Measurements from ENCODE around the gene AGO4. TPM values are rescaled to one million over a fixed set of nuclear protein-coding genes. Genes with fewer than 3 reads are reported as not detected.
"Not testable (repeated sequence)": the region's sequence is repeated elsewhere in the genome, so short reads cannot be mapped to it uniquely, and the experiment has no call there.

AGO4 gene
- total RNA-seq, 1 experiment from 2014 or later: 1.4 TPM

GRCh38 chr1:35884934-35885333, 77.1 kb downstream of the AGO4 start:
- no peak for DNase-seq (ENCODE audit: low read depth)
- in situ Hi-C loops (cut with HindIII; ENCODE audit: low pct_unique_long_range_greater_than_20kb, low sequenced_read_pairs): no loop called here

DNA sequence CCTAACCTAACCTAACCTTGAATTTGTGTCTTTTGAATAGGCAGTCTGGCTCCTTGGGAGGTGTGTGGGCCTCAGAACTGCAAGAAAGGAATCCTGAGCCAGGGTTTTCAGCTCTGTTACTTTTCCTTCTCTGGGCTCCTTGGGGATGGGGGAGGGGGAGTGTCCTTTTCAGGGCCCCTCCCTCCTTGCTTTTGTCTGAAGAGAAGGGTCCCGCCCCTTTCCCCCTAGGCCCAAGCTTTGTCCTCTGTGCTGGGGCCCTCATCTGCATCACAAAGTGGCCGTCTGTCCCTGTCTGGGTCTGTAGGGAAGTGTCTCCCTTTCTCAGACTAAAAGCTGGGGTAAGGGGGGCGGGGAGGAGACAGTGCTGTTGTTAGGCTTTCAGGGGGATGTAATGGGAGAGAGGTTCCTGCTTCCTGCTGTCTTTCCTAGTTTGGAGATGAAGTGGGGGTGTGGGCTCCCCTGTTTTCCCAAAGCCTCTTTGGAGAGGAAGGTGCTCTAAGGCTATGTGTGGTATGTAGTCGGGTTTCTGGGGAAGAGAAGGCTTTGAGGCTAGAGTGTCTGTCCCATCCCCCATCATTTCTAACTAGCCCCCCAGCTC, 78.2 kb downstream of the AGO4 start:
- in situ Hi-C loops (cut with HindIII; ENCODE audit: low pct_unique_long_range_greater_than_20kb, low sequenced_read_pairs): no loop called here
- no peak for DNase-seq (ENCODE audit: low read depth)

GRCh38 chr1:35886577-35887431, 79.0 kb downstream of the AGO4 start:
- no peak for DNase-seq (ENCODE audit: low read depth)
- in situ Hi-C loops (cut with HindIII; ENCODE audit: low pct_unique_long_range_greater_than_20kb, low sequenced_read_pairs): no loop called here

GRCh38 chr1:35887508-35887907, 79.7 kb downstream of the AGO4 start:
- DNase-seq (ENCODE audit: low read depth): no peak
- in situ Hi-C loops (cut with HindIII; ENCODE audit: low pct_unique_long_range_greater_than_20kb, low sequenced_read_pairs): no loop called here

DNA sequence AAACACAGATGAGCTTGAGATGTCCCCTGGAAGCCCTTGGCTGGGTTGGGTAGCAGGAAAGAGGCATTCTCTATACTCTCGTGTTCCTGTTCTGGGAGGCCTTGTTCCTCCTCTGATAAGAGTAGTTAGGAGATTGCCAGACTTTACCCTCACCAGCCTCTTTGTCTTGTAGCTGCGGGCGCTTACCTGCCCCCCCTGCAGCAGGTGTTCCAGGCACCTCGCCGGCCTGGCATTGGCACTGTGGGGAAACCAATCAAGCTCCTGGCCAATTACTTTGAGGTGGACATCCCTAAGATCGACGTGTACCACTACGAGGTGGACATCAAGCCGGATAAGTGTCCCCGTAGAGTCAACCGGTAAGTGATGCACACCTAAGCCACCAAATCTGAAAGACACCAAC, 80.4 kb downstream of the AGO4 start:
- in situ Hi-C loops (cut with HindIII; ENCODE audit: low pct_unique_long_range_greater_than_20kb, low sequenced_read_pairs): no loop called here
- no peak for DNase-seq (ENCODE audit: low read depth)

DNA sequence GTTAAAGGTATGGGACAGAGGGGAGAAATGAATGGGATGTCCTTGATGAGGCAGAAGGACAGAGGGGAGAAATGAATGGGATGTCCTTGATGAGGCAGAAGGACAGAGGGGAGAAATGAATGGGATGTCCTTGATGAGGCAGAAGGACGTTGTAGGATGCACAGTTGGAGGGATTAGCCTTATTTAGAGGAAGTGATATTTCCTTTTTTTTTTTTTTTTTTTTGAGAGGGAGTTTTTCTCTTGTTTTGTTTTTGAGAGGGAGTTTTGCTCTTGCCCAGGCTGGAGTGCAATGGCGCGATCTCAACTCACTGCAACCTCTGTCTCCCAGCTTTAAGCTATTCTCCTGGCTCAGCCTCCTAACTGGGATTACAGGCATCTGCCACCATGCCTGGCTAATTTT, 81.2 kb downstream of the AGO4 start:
- DNase-seq (ENCODE audit: low read depth); in situ Hi-C loops (cut with HindIII; ENCODE audit: low pct_unique_long_range_greater_than_20kb, low sequenced_read_pairs): not testable (repeated sequence)

- DNase-seq (ENCODE audit: low read depth): no peak
- in situ Hi-C loops (cut with HindIII; ENCODE audit: low pct_unique_long_range_greater_than_20kb, low sequenced_read_pairs): no loop called here
Observed at GRCh38 chr1:35893051-35893879, 85.4 kb downstream of the AGO4 start.

GRCh38 chr1:35894183-35894582, 86.4 kb downstream of the AGO4 start:
- in situ Hi-C loops (cut with HindIII; ENCODE audit: low pct_unique_long_range_greater_than_20kb, low sequenced_read_pairs): no loop called here
- DNase-seq (ENCODE audit: low read depth): no peak

GRCh38 chr1:35894656-35895055, 86.8 kb downstream of the AGO4 start:
- DNase-seq (ENCODE audit: low read depth): no peak
- in situ Hi-C loops (cut with HindIII; ENCODE audit: low pct_unique_long_range_greater_than_20kb, low sequenced_read_pairs): no loop called here

- DNase-seq (ENCODE audit: low read depth): no peak
Observed at GRCh38 chr1:35899941-35900340, 92.1 kb downstream of the AGO4 start.

DNA sequence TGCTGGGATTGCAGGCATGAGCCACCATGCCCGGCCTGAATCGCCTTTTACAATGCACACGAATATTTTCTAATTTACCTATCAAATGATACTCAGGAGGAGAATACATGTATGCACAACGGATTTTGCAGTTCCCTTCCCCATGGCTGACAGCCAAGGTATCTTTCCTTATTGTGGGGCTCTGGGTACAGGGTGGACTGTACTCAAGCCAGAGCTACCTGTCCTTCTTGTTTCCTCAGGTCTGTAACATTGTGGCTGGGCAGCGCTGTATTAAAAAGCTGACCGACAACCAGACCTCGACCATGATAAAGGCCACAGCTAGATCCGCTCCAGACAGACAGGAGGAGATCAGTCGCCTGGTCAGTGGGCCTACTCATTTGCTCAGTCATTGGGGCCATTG, 93.4 kb downstream of the AGO4 start:
- no peak for DNase-seq (ENCODE audit: low read depth)
- in situ Hi-C loops (cut with HindIII; ENCODE audit: low pct_unique_long_range_greater_than_20kb, low sequenced_read_pairs): no loop called here

More at GRCh38 chr1:35899941-35900340, 92.1 kb downstream of the AGO4 start:
- in situ Hi-C loops (cut with HindIII; ENCODE audit: low pct_unique_long_range_greater_than_20kb, low sequenced_read_pairs): no loop called here

DNA sequence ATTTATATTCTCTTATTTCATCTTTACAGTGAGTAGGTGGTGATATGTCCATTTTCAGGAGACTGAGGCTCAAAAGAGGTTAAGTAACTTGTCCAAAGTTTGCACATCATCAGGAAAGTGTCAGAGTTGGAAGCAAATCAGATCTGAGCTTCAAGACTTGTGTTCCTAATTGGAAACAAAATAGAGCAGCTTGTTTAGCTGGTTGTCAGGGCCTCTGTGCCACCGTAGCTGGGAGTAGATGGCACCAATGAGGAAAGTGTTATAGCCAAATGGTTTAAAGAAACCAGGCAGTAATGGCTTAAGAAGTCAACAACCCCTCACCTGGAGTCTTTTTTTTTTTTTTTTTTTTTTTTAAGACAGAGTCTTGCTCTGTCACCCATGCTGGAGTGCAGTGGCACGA, 94.9 kb downstream of the AGO4 start:
- in situ Hi-C loops (cut with HindIII; ENCODE audit: low pct_unique_long_range_greater_than_20kb, low sequenced_read_pairs): no loop called here
- no peak for DNase-seq (ENCODE audit: low read depth)

Other genes with a start within 250 kb of the AGO4 start
- gene TFAP2E, start 234.7 kb upstream of the AGO4 start, total RNA-seq (2014; rRNA removed; shearing (Covaris generic); ENCODE audit: low replicate concordance): 0.81 TPM in 1 of 2 replicates, not detected in the other
- gene PSMB2, start 166.5 kb upstream of the AGO4 start, total RNA-seq (2014; rRNA removed; shearing (Covaris generic); ENCODE audit: low replicate concordance): 66.0 and 97.4 TPM in 2 replicates
- 4.3 and 8.0 TPM in 2 replicates for gene C1orf216, start 89.1 kb upstream of the AGO4 start, total RNA-seq (2014; rRNA removed; shearing (Covaris generic); ENCODE audit: low replicate concordance)
- 5.1 and 5.8 TPM in 2 replicates for gene CLSPN, start 38.0 kb upstream of the AGO4 start, total RNA-seq (2014; rRNA removed; shearing (Covaris generic); ENCODE audit: low replicate concordance)
- 5.0 and 8.4 TPM in 2 replicates for gene AGO1, start 75.2 kb downstream of the AGO4 start, total RNA-seq (2014; rRNA removed; shearing (Covaris generic); ENCODE audit: low replicate concordance)
- gene AGO3, start 123.1 kb downstream of the AGO4 start, total RNA-seq (2014; rRNA removed; shearing (Covaris generic); ENCODE audit: low replicate concordance): 7.6 and 8.9 TPM in 2 replicates